A549 (cell line): ENCODE measurements around the gene UST. TPM values are rescaled to one million over a fixed set of nuclear protein-coding genes. Genes with fewer than 3 reads are reported as not detected.

Experiments used
- ATAC-seq, 2 experiments: fragments of 200-7000 bp in 1 of 2; fragments of >200 bp in 1 of 2; cut with Nextera tagmentation in 1 of 2; cut with Tn5 transposase in 1 of 2; 3 replicates each; pipeline versions ENCODE4 v1.8.0 to v1.9.1; 2018 to 2020; ENCODE audit warnings: mild to moderate bottlenecking in 1 of 2, moderate library complexity in 1 of 2
- CTCF ChIA-PET: fragments of 300-600 bp; sonication (Branson Sonifier 250); formaldehyde crosslinking; extraction: SDS; loops from one replicate; lab custom pipeline; 2021; ENCODE audit warnings: antibody characterized with exemption, inconsistent platforms; lab: Yijun Ruan, JAX
- POLR2A ChIA-PET: fragments of 350-600 bp; formaldehyde crosslinking; extraction: SDS; loops from one replicate; lab custom pipeline; 2021; ENCODE audit warnings: antibody characterized with exemption, inconsistent platforms; lab: Yijun Ruan, JAX
- DNase-seq, 2 experiments: peaks; one replicate each; pipeline versions ENCODE4 v3.0.0 to v3.0.0-alpha.2; 2011 to 2016; ENCODE audit warnings: low read depth in 1 of 2, low spot score in 1 of 2
- FAIRE-seq: peaks from 2 replicates; lab custom pipeline; 2011; peaks lifted over from hg19 to GRCh38; lab: Jason Lieb, UNC
- H3K27ac ChIP-seq, 2 experiments: fragments of >200 bp; sonication (Bioruptor Twin); formaldehyde crosslinking; 3 replicates each; pipeline ENCODE4 v1.5.1; 2016 to 2017
- H3K4me1 ChIP-seq: fragments of >200 bp; sonication (Bioruptor Twin); formaldehyde crosslinking; 3 replicates; pipeline ENCODE4 v1.6.1; 2016
- H3K4me2 ChIP-seq: fragments of >200 bp; sonication (Bioruptor Twin); formaldehyde crosslinking; 3 replicates; pipeline ENCODE4 v1.6.1; 2016
- H3K4me3 ChIP-seq: fragments of >200 bp; sonication (Bioruptor Twin); formaldehyde crosslinking; 3 replicates; pipeline ENCODE4 v1.5.1; 2016
- H3K9me3 ChIP-seq: fragments of >200 bp; sonication (Bioruptor Twin); formaldehyde crosslinking; 3 replicates; pipeline ENCODE4 v1.6.1; 2016
- CBX2 ChIP-seq: fragments of 200-600 bp; sonication (generic); IDR thresholded peaks from 2 replicates; pipeline ENCODE4 v1.6.1; 2016; ENCODE audit warnings: low read depth, mild to moderate bottlenecking, borderline replicate concordance
- CBX8 ChIP-seq: fragments of 200-600 bp; sonication (generic); IDR thresholded peaks from 2 replicates; pipeline ENCODE4 v1.6.1; 2016
- ESRRA ChIP-seq: fragments of 150-350 bp; IDR thresholded peaks from 2 replicates; pipeline ENCODE4 v1.6.1; 2014; ENCODE audit warnings: mild to moderate bottlenecking, low read length, borderline replicate concordance
- FOSL2 ChIP-seq, 2 experiments: fragments of 450-650 bp in 1 of 2; fragments of >200 bp in 1 of 2; sonication (Bioruptor Twin) in 1 of 2; formaldehyde crosslinking; IDR thresholded peaks; 2 replicates each; pipeline versions ENCODE4 v1.5.0 to v1.6.1; 2016 to 2020; ENCODE audit warnings: mild to moderate bottlenecking in 1 of 2, moderate library complexity in 1 of 2
- FOXS1 ChIP-seq: fragments of 250-450 bp; sonication (Bioruptor Pico); IDR thresholded peaks from 2 replicates; pipeline ENCODE4 v1.5.0; 2020; ENCODE audit warnings: mild to moderate bottlenecking, moderate library complexity
- HOXA7 ChIP-seq: fragments of 250-450 bp; sonication (Bioruptor Pico); IDR thresholded peaks from 2 replicates; pipeline ENCODE4 v1.5.0; 2020; ENCODE audit warnings: mild to moderate bottlenecking, moderate library complexity
- HOXB13 ChIP-seq: fragments of 250-450 bp; sonication (Bioruptor Pico); IDR thresholded peaks from 2 replicates; pipeline ENCODE4 v1.5.0; 2020; ENCODE audit warnings: low read depth, mild to moderate bottlenecking, moderate library complexity
- JUN ChIP-seq, 2 experiments: fragments of >200 bp; sonication (Bioruptor Twin); formaldehyde crosslinking; IDR thresholded peaks; 2 replicates in 1 of 2; 3 replicates in 1 of 2; pipeline ENCODE4 v1.6.1; 2016 to 2017
- JUNB ChIP-seq: fragments of >200 bp; sonication (Bioruptor Twin); formaldehyde crosslinking; IDR thresholded peaks from 2 replicates; pipeline ENCODE4 v1.6.1; 2016
- KDM1A ChIP-seq: fragments of 200-600 bp; sonication (generic); IDR thresholded peaks from 2 replicates; pipeline ENCODE4 v1.6.1; 2016; ENCODE audit warnings: low read depth, mild to moderate bottlenecking
- MAZ ChIP-seq: fragments of 150-350 bp; IDR thresholded peaks from 2 replicates; pipeline ENCODE4 v1.6.1; 2014; ENCODE audit warnings: antibody characterized with exemption, low read depth, low read length, borderline replicate concordance
- MYC ChIP-seq: IDR thresholded peaks from 2 replicates; pipeline ENCODE4 v1.6.1; 2012; ENCODE audit warnings: mild to moderate bottlenecking, inconsistent platforms, low read length, improper control_type of control experiment, borderline replicate concordance
- NFE2L2 ChIP-seq: fragments of 150-350 bp; conservative IDR thresholded peaks from 2 replicates; pipeline ENCODE4 v1.6.1; 2014; ENCODE audit warnings: low read length
- NPAS2 ChIP-seq: fragments of 250-450 bp; sonication (Bioruptor Pico); IDR thresholded peaks from 2 replicates; pipeline ENCODE4 v1.8.0; 2022; ENCODE audit warnings: mild to moderate bottlenecking, moderate library complexity, borderline replicate concordance
- NR3C1 ChIP-seq: fragments of >200 bp; sonication (Bioruptor Twin); formaldehyde crosslinking; IDR thresholded peaks from 3 replicates; pipeline ENCODE4 v1.6.1; 2017
- PHF8 ChIP-seq: fragments of 200-600 bp; sonication (generic); IDR thresholded peaks from 2 replicates; pipeline ENCODE4 v1.6.1; 2016; ENCODE audit warnings: low read depth, mild to moderate bottlenecking, antibody characterized with exemption, moderate library complexity, borderline replicate concordance
- RAD21 ChIP-seq, 2 experiments: fragments of >200 bp in 1 of 2; sonication (Bioruptor Twin) in 1 of 2; formaldehyde crosslinking in 1 of 2; IDR thresholded peaks in 1 of 2; conservative IDR thresholded peaks in 1 of 2; 2 replicates in 1 of 2; 3 replicates in 1 of 2; pipeline ENCODE4 v1.6.1; 2012 to 2018; ENCODE audit warnings: inconsistent platforms in 1 of 2
- RFX5 ChIP-seq: fragments of 450-650 bp; IDR thresholded peaks from 2 replicates; pipeline ENCODE4 v1.7.1; 2014; ENCODE audit warnings: antibody characterized with exemption, mild to moderate bottlenecking, moderate library complexity
- SMC3 ChIP-seq: fragments of >200 bp; sonication (Bioruptor Twin); formaldehyde crosslinking; IDR thresholded peaks from 3 replicates; pipeline ENCODE4 v1.6.1; 2018; ENCODE audit warnings: inconsistent platforms
- SREBF2 ChIP-seq: fragments of 450-650 bp; IDR thresholded peaks from 2 replicates; pipeline ENCODE4 v1.6.1; 2014; ENCODE audit warnings: mild to moderate bottlenecking, moderate library complexity
- ZSCAN20 ChIP-seq: fragments of 250-450 bp; sonication (Bioruptor Pico); IDR thresholded peaks from 2 replicates; pipeline ENCODE4 v1.8.0; 2022; ENCODE audit warnings: mild to moderate bottlenecking, moderate library complexity
- WGBS: methylation state at CpG from one replicate; pipeline ENCODE4 v1.1.6; 2017; ENCODE audit errors: missing lambda C conversion rate; 5-methylcytosine and 5-hydroxymethylcytosine counted together
- polyA plus RNA-seq, 4 experiments: library from polyadenylated mRNA; depleted of rRNA in 3 of 4; stranded (reverse); fragments of >200 nt; fragmentation: RNase III in 1 of 4; extraction: RNeasy Plus Mini Kit Qiagen cat#74134 plus additional on column Dnase treatment in 1 of 4; gene quantifications; 2 replicates in 3 of 4; 3 replicates in 1 of 4; pipeline ENCODE4 v1.2.3, GENCODE V29; 2011 to 2017
- TF ChIP-seq, protein P1 (sequence below): IDR thresholded peaks from 2 replicates; pipeline ENCODE4 v1.6.1; 2012
- TF ChIP-seq, protein P2 (sequence below): fragments of 250-450 bp; sonication (Bioruptor Pico); IDR thresholded peaks from 2 replicates; pipeline ENCODE4 v1.5.0; 2020; ENCODE audit warnings: low read depth, mild to moderate bottlenecking, moderate library complexity
- TF ChIP-seq, protein P3 (sequence below): fragments of >200 bp; sonication (Bioruptor Twin); formaldehyde crosslinking; IDR thresholded peaks from 3 replicates; pipeline ENCODE4 v1.6.1; 2016
- TF ChIP-seq, protein P4 (sequence below): fragments of 150-350 bp; IDR thresholded peaks from 2 replicates; pipeline ENCODE4 v1.6.1; 2014; ENCODE audit warnings: low read depth, mild to moderate bottlenecking, low read length
- TF ChIP-seq, protein P5 (sequence below): fragments of >200 bp; sonication (Bioruptor Twin); formaldehyde crosslinking; IDR thresholded peaks from 3 replicates; pipeline ENCODE4 v1.5.1; 2016

The UST gene
- polyA plus RNA-seq, 2 of the 4 experiments (the other 2 are of a cell fraction), result 0.54 to 1.7 TPM

DNA sequence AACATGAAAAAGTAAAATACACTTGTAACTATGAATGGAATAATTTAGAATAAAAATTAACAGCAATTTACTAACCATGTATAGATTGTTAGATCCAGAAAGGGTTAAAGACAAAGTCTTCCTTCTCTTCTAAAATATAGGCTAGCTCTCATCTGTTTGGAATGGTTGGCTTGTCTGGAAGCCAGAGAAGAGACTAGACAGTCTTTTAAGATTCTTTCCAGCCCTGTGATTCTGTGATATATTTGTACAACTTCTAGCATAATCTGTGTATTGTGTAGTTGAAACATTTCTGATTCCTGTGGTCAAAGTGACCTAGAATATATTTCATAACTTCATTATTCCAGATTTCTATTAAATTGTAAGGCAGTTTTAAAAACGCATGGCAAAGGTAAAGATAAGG is 196.6 kb downstream of the UST start (continued):
- TF ChIP-seq MYC (no peak), JUN (IDR thresholded peaks at IDR 0.05) (no peak), ESRRA (no peak)
- TF ChIP-seq, protein P1, sequence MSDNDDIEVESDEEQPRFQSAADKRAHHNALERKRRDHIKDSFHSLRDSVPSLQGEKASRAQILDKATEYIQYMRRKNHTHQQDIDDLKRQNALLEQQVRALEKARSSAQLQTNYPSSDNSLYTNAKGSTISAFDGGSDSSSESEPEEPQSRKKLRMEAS, result no peak

DNA sequence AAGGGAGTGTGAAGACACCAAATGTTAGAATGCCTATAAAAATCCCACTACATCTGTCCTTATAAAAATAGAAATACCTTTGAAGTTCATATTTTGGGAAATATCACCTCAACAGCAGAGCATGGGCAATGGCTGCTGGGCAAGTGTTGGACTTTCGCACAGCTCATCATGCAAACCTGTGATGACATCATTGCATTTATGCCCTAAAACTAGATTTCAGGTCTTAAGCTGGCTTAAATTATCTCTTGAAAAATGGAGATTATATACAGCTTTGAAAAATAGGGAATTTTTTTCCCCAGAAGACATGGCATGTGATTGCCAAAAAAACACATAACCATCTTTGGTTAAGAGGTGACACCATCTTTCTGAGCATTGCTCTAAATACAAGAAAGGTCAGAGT is 197.8 kb downstream of the UST start:
- POLR2A ChIA-PET, result no interaction called here

DNA sequence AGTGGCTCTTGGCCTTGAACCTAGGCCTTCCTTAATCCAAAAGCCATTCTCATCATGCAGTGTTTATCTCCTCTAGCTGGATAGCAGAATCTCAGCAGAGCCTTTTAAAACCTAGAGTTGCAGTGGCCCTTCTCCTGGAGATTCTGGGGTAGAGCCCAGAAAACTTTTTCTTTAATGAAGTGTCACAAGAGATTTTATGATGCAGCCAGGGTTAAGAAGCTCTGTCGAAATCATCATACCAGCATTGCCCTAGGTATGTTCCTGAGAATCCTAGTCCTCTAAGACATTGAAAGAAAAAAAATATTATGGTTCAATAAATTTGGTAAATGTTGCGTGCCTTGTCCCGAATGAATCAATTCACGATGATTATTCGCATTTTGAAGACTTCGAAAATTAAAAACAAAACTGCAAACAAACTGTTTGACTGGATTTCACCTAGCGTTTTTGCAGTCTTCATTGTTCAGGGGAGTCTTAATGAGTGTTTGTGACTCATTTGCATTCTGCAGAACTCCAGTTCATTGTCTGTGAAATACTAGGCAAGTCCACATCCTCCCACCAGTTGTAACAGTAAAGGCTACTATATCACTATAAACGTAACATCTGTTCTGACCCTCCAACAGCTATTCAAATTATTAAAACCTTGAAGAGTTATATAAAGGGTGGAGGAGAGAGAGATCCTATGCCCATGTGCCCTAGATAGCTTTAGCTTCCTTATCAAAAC is 198.6 kb downstream of the UST start:
- Histone ChIP-seq H3K4me1 (no peaks in the 10 kb centered on the region), H3K27ac (no peak overlapping the region)
- DNase-seq, result no peak
- CTCF ChIA-PET, result interaction anchor here (1.0 to 2.0 kb wide), 2 partner anchors 198 to 368 kb away, joined by 4 to 5 read pairs; partner anchors contain the start of gene UST
- no peak for TF ChIP-seq NFE2L2
- TF ChIP-seq KDM1A, result no peak
- TF ChIP-seq ZSCAN20, result no peak
- TF ChIP-seq CBX2, result no peak
- TF ChIP-seq CBX8, result no peak
- TF ChIP-seq NPAS2 (CRISPR knock-in tag), result no peak
- TF ChIP-seq NR3C1, result no peak
- TF ChIP-seq RFX5, result no peak
- TF ChIP-seq SREBF2, result no peak
- TF ChIP-seq HOXB13 (CRISPR knock-in tag), result no peak
- no peak for TF ChIP-seq FOXS1 (CRISPR knock-in tag)
- TF ChIP-seq, all 56 proteins: peak for 0
- no peak overlapping the region for H3K4me2 ChIP-seq
- no peak for ATAC-seq
- no peak overlapping the region for H3K4me3 ChIP-seq
- POLR2A ChIA-PET, result no interaction called here
- H3K9me3 ChIP-seq, result no peaks in the 10 kb centered on the region
- no peak for FAIRE-seq
- 60% methylated on average over 8 of the region's 8 CpGs for WGBS

More for the DNA sequence above, 197.8 kb downstream of the UST start:
- CTCF ChIA-PET, result interaction anchor here (2.0 kb wide), 1 partner anchor 197 kb away, joined by 5 read pairs; the partner anchor contains the start of gene UST
- no peak overlapping the region for H3K27ac ChIP-seq
- FAIRE-seq (no peak), DNase-seq (no peak), ATAC-seq (no peak)
- 100% methylated on average over 1 of the region's 1 CpG for WGBS
- no peak overlapping the region for H3K4me2 ChIP-seq
- no peaks in the 10 kb centered on the region for H3K9me3 ChIP-seq
- no peaks in the 10 kb centered on the region for H3K4me1 ChIP-seq
- TF ChIP-seq, protein P2, sequence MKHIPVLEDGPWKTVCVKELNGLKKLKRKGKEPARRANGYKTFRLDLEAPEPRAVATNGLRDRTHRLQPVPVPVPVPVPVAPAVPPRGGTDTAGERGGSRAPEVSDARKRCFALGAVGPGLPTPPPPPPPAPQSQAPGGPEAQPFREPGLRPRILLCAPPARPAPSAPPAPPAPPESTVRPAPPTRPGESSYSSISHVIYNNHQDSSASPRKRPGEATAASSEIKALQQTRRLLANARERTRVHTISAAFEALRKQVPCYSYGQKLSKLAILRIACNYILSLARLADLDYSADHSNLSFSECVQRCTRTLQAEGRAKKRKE, result no peak
- TF ChIP-seq MAZ (no peak), JUNB (no peak)
- no peak overlapping the region for H3K4me3 ChIP-seq

DNA sequence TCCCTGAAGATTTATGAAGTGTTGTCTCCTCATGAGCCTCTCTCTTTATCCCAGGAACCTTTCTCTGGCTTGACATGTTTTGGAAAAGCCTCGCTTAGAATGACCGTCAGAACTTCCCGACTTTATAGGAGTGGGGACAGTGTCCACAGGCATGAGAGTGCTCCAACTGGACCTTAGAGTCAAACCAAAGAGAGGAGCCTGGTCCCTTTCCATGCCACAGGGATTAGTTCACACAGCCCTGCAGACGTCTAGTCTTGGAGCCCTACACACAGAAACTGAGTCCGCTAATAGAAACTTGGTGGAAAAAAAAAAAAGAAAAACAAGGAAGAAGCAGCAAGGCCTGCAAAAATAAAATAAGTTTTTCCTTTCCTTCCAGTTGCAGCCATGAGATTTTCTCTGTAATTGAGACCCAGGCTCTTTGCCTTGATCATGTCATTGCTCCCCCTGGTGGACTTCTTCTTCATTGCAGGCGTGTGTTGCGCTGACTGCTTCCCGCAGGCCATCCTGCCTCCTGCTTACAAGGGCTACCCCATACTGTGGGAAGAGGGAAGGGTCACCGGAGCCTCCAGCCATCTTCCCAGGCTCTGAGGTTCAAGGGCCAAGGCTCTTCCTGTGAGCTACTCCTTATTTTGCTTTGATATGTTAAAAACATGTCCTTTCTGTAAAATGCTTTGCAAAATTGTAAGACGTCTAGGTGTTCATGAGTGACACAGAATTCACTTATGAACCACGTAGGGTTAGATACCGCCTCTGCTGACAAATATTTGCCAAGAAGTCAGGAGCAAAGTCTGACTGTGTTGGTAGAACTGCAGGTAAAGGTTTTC is 201.0 kb downstream of the UST start:
- FAIRE-seq, result no peak
- 17% methylated on average over 12 of the region's 12 CpGs for WGBS
- ChIA-PET CTCF (interaction anchor here (0.6 to 1.2 kb wide), 8 partner anchors 10 to 388 kb away, joined by 3 to 5 read pairs (median 3); no protein-coding TSS in a partner anchor), POLR2A (no interaction called here)
- Histone ChIP-seq H3K4me3 (no peak overlapping the region), H3K9me3 (no peaks in the 10 kb centered on the region), H3K27ac (no peak overlapping the region), H3K4me1 (no peaks in the 10 kb centered on the region), H3K4me2 (peak overlapping the region; percentile 28; the same call in 2 of the 3 replicates)
- ATAC-seq, result peak; percentile 89 to 97
- peak; percentile 58 to 73 for DNase-seq
- peak; percentile 63 to 67 for TF ChIP-seq RAD21 (conservative IDR thresholded peaks at IDR 0.05 in 1 of 2, IDR thresholded peaks at IDR 0.05 in 1 of 2)
- peak; percentile 84 for TF ChIP-seq SMC3
- no peak for TF ChIP-seq HOXA7 (CRISPR knock-in tag)
- TF ChIP-seq, protein P3, sequence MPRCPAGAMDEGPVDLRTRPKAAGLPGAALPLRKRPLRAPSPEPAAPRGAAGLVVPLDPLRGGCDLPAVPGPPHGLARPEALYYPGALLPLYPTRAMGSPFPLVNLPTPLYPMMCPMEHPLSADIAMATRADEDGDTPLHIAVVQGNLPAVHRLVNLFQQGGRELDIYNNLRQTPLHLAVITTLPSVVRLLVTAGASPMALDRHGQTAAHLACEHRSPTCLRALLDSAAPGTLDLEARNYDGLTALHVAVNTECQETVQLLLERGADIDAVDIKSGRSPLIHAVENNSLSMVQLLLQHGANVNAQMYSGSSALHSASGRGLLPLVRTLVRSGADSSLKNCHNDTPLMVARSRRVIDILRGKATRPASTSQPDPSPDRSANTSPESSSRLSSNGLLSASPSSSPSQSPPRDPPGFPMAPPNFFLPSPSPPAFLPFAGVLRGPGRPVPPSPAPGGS, result no peak
- no peak for TF ChIP-seq PHF8
- TF ChIP-seq, protein P4, sequence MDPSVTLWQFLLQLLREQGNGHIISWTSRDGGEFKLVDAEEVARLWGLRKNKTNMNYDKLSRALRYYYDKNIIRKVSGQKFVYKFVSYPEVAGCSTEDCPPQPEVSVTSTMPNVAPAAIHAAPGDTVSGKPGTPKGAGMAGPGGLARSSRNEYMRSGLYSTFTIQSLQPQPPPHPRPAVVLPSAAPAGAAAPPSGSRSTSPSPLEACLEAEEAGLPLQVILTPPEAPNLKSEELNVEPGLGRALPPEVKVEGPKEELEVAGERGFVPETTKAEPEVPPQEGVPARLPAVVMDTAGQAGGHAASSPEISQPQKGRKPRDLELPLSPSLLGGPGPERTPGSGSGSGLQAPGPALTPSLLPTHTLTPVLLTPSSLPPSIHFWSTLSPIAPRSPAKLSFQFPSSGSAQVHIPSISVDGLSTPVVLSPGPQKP, result no peak
- no peak for TF ChIP-seq FOSL2 (IDR thresholded peaks at IDR 0.05)
- no peak for TF ChIP-seq FOSL2 (CRISPR knock-in tag; IDR thresholded peaks at IDR 0.05)
- TF ChIP-seq, protein P5, sequence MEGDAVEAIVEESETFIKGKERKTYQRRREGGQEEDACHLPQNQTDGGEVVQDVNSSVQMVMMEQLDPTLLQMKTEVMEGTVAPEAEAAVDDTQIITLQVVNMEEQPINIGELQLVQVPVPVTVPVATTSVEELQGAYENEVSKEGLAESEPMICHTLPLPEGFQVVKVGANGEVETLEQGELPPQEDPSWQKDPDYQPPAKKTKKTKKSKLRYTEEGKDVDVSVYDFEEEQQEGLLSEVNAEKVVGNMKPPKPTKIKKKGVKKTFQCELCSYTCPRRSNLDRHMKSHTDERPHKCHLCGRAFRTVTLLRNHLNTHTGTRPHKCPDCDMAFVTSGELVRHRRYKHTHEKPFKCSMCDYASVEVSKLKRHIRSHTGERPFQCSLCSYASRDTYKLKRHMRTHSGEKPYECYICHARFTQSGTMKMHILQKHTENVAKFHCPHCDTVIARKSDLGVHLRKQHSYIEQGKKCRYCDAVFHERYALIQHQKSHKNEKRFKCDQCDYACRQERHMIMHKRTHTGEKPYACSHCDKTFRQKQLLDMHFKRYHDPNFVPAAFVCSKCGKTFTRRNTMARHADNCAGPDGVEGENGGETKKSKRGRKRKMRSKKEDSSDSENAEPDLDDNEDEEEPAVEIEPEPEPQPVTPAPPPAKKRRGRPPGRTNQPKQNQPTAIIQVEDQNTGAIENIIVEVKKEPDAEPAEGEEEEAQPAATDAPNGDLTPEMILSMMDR, result peak; percentile 74
